Kidney capillary endothelial cell (primary cell): ENCODE measurements around the gene ADD1.

Experiments used
- DNase-seq: peaks from one replicate; pipeline ENCODE4 v3.0.0-alpha.2; 2018; ENCODE audit warnings: low spot score

ADD1 gene

DNA sequence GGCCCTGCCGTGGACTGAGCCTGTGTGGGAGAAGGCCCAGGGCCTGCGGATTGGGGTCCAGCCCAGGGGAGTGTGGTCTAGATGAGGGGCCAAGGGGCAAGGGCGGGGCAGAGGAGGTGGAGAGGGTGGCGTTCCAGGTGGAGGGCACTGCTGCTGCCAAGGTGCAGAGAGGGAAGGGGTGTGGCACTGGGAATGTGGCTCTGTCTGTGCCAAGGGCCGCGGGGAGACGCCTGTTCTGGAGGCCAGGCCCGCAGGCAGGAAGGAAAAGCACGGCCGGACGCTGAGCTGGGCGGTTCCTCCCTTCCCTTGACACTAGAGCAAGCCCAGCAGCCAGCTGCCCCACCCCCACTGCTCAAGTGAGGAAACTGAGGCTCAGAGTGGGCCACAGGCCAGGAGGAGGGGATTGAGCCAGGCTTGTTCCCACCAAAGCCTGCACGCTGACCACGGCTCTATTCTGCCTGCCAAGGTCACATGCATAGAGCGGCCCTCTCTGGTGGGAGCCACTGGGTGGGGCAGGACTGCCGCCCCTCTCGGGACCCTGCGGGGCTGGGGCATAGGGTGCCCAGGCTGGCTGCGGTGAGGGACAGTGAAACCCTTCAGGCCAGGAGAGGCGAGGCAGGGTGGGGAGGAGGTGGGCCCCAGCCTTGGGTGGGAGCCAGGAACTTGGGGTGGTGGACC lies 37.8 kb upstream of the ADD1 start:
- peak; percentile 27 for DNase-seq

DNA sequence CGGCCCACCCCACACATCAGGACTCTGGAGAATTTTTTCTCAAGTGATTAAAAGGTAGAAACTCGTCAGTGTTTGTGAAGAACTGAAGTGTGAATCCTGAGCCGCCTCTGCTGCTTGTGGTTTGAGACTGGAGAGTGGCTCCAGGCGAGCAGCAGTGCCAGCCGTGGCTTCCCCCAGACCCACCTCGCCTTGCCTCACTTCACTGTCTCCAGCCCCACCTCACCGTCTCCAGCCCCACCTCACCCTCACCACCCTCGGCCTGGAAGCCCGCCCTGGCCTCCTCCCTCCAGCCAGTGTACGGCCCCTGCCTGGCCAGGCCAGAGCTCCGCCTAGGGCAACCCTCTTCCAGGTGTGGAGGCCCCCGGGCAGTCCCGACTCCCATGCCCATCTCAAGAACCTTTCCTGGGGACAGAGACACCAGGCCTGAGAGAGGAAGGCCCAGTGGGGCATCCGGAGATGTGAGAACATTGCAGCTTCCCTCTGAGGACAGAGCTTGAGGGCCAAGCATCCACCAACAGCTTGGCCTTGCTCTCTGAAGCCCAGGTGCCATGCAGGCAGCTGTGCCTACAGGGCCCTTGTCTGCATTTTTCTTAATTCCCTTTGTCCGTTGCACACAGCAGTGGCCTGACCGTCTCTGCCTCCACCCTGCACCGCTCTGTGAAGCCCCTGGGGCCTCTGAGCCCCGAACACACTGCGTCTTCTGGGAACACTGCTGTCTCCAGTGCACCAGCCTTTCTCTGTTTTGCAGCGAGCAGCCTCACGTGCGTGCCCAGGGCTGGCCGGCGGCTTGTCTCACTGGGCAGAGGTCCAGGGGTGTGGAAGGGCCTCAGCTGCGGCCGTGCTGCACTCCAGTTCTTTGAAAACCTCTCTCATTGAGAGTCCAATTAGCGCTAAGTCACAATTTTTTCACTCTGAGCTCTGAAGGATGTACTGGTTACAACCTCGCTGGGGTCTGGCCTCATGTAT lies 37.0 kb upstream of the ADD1 start:
- no peak for DNase-seq

DNA sequence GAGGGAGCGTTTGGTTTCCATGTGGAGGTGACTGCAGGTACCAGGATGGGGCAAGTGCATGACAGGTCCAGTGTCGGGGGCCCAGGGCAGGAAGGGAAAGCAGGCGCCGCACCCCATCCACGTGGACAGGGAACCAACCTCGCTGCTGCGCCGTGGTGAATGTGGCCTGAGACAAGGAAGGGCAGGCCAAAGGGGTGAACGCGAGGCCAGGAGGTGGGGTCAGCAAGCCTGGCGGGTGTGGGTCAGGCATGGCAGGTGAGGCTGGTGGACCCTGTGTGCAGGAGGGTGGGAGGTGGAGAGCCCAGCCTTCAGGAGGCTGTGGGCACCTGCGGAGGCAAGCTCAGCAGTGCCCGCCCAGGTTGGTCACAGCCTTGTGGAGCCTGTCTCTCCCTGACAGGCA lies 36.1 kb upstream of the ADD1 start:
- no peak for DNase-seq

DNA sequence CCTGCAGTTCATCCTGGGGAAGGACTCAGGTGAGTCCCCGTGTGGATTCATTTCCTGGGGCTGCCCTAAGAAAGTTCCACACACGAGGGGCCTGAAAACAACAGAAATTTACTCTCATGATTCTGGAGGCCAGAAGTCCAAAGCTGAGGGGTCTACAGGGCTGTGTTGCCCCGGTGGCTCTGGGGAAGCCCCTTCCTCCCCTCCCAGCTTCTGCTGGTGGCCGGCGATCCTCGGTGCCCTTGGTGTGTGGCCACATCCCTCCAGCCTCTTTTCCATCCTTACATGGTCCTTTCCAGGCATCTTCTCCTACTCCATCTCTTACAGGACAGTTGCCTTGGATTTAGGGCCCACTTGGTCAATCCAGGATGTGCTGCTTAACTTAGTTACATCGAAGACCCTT lies 35.6 kb upstream of the ADD1 start:
- no peak for DNase-seq

DNA sequence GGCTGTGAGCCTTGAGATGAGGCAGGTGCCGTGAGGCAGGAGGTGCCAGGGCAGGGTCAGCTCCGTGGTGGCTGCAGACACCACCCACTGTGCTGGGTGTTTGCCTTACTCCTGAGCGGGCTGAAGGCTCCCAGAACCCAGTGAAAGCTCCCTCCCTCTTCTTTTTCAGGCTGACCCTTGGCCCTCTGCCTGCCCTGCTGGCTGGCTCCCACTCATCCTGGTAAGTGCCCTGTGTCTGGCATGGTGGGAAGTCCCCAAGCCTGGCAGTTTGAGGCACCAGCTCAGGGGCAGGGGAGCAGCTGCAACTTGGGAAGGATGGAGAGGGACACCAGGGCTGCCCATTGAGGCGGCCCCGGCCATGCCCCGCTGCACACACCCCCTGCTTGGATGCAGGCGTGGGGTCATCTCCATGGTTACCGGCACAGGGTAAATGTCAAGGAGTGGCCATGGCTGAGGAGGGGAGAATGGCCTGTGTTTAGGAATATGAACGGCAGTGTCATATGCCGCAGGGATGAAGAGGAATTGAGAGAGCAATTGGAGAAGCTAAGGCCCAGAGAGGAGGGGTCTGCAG lies 33.9 kb upstream of the ADD1 start:
- DNase-seq: no peak

DNA sequence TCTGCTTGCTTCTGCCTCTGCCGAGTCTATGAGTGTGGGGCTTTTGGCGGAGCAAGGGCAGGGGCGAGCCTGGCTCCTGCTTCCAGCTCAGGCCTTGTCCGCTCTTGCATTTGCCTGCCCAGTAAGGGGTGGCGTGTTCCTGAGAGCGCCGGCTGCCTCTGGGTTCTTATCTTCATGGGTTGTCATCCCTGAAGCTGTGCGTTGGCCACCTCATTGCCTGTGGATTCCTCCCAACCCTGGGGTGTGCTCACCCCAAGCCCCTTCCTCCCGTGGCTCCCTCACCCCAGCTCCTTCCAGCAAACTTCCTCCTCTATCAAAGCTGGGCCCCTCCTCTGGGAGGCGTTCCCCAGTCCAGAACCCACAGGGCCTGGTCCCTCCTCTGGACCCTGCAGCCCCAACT lies 33.3 kb upstream of the ADD1 start:
- no peak for DNase-seq

DNA sequence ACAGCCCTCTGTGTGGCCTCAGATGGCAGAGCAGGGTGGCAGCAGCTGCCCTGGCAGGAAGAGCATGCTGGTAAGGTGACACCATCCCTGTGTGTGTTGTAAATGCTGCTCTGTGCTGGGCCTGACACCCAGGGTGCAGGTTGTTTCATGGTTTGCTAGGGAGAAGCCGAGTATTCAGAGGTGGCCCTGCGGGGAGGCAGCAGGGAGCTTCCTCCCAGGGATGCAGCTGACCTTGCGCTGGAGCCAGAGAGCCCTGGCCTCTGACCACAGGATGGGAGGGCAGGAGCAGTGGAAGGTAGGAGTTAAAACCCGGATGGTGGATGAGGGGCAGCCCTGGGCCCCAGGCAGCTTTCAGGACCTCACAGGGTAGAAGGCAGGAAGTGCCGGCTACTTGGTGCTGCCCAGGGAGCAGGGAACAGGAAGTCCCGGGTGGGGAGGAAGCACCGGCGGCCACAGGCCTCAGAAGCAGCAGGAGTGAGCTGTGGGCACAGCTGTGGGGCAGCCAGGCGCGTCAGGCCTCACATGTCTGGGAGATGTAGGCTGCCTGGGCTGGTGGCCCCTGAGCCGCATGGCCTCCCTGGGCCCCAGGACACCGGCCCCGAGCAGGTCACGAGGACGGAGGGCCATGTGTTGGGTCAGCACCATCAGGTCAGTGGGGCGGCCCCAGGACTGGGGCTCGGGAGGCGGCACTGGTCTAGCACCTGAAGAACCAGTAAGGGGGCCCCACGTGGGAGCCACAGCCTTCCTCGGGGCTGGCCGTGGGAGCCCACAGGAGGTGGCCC lies 31.6 kb upstream of the ADD1 start:
- DNase-seq: peak; percentile 79

DNA sequence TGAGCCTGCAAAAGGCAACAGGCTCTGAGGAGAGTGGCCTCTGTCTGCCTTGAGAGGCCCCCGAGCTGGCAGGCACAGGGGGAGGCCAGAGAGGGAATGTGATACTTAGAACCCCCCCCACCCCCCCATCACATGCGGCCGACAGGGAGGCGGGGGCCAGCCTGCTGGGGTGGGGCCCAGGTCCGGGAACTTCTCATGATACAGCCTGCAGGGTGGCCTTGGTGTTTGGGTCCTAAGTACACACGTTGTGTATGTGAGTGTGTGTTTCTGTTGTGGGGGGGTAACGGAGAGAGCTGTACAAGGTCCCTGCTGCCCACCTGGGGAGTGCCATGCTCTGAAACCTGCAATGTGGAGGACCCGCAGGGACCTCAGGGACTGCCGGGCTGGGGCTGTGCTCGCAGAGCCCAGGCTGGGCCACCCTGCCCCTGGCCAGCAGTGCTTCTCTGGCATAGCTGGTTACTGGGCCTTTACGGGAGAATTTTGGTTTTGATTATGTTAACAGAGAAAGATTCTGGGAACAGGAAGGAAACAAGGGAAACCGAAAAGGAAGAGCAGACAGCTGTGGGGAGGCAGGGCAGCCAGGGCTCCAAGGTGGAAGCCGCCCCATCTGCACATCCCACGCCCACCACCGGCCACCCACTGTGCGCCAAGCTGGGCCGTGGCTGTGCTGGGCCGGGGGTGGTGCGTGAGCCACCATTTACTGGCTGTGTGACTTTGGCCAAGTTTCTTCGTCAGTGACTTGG lies 30.9 kb upstream of the ADD1 start:
- DNase-seq: no peak

DNA sequence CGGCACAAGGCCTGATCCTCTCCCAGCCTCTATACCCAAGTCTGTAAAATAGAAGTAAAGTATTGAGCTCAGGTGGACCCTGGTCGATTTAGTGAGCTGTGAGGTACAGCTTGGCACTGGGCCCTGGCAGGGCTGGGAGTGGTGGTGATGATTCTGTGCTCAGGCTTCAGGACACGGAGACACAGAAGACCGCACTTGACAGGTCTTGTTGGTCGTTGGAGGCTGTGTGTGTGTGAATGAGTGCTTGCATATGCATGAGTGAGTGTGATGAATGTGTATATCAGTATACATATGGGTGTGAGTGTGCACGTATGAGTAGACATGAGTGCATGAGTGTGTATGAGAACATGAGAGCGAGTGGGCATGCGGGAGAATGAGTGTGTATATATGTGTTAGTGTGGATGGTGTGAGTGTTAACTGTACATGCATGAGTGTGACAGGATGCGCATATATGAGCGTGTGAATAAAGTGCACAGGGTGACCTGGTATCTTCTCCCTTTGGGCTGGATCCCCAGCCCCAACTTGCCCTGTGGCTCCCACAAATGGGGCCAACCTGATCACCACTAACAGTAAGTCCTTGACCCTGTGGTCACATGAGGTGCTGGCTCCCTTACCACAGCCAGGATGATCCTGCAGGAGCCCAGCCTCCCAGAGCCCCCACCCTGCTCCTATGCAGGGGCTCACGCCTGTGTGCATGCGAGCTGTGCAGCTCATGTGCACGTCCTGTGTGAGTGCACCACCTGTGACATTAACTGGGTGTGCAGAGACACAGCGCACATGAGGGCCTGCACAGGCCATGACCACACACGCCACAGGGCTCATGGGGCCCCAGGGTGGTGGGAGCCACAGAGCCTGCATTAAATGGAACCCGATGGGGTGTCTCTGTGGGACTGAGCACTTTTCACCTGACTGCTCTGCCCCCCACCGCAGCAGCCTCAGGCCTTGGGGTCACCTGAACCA lies 29.9 kb upstream of the ADD1 start:
- no peak for DNase-seq

DNA sequence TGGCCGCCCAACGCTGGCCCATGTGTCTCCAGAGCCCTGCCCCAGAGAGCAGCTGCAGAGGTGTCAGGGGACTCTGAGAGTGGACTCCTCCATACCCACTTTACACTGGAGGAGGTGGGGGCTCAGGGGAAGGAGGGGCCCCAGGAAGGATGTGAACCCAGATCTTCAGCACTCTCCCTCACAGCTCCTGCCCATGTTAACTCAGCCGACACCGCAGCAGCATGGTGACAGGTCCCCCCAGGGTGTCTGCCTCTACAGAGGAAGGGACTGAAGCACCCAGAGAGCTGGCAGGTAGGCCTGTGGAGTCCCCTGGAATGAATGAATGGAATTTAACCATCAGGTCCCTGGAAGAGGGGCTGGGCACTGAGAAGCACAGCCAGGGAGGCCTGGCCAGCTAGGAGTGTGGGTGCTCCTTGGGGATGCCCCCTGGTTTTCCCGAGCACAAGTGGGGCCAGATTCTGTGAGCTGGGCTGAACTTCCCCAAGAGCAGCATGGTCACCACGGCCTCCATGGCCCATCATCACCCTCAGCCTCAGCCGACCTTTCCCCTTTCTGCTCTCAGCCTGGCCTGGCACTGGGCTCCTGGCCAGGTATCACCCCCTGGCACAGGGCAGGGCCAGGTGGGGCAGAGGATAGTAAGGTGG lies 28.9 kb upstream of the ADD1 start:
- no peak for DNase-seq

DNA sequence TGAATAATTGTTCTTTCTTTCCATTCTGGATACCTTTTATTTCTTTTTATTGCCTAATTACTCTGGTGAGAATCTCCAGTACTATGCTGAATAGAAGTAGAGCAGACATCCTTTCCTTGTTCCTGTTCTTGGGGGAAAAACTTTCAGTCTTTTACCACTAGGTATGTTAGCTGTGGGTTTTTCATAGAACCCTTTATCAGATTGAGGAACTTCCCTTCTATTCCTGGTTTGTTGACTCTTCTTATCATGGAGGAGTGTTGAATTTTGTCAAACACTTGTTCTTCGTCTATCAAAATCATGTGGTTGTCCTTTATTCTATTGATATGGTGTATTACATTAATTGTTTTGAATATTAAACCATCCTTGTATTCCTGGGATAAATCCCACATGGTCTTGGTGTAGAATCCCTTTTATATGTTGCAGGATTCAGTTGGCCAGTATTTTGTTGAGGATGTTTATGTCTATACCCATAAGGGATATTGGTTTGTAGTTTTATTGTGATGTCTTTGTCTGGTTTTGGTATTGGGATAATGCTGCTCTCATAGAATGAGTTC lies 27.2 kb upstream of the ADD1 start:
- no peak for DNase-seq

DNA sequence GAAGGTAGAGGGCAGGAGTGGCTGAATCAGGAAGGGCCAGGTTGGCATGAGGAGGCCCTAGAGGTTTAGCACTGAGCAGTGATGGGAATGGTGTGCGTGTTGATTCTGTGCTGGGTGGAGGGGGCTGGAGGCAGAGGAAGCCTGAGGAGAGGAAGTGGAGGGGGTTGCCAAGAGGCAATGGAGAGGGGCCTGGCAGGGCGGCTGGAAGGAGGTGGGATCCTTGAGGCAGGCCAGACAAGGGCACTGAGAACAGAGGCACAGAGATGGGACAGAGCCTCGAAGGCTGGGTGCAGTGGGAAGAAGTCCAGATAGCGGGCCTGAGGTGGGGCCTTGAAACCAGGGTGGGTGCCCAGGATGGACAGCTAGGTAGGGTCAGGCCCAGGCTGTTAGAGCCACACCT lies 26.5 kb upstream of the ADD1 start:
- DNase-seq: no peak

DNA sequence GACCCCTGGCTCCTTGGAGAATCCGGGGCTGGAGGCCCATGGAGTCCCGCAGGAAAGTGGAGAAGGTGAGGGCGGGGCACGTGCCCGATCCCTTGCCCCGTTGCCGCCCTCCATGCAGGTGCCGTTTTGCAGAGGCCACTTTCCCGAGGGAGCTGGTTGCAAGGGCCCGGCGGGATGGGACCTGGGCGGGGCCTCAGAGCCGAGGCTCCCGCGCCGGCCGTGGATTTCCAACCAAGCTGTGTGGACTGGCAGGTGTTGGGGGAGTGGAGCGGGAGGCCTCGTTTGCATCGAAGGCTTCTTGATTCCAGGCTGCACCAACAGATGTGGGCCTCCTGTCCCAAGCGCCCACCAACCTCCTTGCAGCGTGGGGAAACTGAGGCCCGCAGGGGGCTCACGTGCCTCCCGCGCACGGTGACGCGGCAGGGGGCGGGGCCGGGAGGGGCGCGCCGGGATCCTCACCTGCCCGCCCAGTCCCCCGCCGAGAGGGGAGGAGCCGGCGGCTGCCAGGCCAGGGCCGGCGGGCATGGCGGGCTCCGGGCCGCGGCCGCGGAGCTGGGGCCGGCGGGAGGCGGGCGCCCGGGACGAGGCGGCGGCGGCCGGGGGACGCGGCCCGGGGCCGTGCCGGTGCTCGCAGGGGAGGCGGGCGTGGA lies 25.8 kb upstream of the ADD1 start:
- DNase-seq: no peak

DNA sequence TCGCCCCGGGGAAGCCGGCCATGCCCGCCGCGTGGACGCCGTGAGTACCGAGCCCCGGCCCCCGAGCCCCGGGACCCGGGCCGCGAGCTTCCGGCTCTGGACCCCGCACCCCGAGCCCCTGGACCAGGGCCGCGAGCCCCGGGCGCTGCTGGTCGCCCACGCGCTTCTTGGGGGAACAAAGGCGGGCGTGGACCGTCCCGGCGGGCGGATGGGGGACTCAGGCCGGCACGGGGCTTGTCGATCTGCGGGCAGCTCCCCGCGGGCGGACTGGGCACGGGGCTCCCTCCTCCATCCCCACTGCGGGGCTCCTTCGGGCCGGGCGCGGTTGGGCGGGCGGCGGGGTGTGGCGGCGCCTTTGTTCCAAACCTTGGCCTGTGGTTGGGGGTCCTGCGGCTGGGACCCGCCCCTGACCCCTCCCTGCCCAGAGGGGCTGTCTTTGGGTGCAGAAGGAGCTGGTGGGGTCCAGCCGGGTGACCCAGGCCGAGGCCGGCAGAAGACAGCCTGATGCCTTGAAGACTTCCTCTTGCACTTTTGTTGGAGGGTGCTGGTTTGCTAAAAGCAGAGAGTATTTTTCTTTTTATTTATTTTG lies 25.2 kb upstream of the ADD1 start:
- no peak for DNase-seq

DNA sequence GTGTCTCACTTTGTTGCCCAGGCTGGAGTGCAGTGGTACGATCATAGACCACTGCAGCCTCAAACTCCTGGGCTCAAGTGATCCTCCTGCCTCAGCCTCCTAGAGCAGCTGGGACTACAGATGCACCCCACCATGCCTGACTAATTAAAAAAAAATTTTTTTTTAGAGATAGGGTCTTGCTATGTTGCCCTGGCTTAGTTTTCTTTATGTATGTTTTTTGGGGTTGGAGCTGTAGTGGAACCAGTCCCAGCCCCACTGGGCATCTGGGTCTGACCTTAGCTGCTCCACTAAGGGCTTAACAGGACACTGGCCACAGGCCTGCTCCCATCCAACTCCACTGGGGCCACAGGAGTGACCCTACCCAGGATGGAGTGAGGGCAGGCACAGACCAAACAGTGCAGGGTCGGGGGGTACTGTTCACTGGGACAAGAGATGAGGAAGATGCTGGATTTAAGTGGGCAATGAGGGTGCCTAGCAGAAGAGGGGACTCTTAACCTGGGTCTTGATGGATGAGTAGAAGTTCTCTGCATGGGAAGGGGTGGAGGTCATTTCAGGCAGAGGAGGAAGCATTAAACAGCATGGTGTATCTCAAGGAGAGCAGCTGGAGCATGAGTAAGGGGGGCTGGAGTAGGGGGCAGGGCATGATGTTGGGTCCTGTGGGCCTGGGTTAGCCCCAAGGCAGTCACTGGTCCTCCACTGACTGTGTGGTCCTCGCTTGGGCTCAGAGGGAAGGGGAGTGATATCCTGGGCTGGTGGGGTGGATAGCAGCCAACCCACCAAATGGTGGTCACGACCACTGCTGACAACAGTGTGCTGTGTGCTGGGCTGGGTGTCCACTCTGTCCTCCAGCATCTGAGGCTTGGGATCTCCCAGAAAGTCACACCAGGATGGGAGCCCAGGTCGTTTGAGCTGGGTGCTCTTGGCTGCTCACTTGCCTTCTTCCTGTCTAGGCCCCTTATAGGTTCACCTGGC lies 24.1 kb upstream of the ADD1 start:
- DNase-seq: no peak

DNA sequence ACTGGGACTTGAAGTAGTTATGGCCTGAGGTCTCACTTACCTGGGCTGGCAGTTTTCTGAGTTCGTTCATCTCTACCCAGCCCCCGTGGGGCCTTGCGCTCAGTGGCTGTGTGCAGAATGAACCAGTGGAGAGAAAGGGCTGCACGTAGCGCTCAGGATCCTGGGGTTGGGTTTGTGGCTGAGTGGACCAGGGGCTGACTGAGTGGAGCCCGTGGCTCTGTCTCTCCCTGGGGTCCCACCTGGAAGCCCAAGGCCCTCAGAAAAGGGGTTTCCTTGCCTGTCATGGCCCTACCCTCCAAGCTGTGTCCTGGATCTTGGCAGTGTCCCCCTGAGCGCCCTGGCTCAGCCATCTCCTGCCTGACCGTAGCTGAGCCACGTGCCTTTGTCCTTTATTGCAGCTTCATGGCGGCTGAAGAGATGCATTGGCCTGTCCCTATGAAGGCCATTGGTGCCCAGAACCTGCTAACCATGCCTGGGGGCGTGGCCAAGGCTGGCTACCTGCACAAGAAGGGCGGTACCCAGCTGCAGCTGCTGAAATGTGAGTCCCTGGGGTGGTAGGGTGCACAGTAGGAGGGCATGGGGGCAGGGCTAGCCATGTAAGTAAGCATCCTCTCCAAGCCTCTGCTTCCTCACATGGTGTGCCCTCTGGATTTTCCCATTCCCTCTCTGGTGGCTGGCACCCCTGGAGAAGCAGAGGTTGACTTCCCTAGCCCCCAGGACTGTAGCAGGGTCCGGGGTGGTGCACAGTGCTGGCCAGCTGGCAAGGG lies 23.2 kb upstream of the ADD1 start:
- no peak for DNase-seq
